Fibroblast of gingiva (primary cell): ENCODE data around the gene ERCC6.

ENCODE experiments used
- DNase-seq: peaks from one replicate; pipeline ENCODE4 v3.0.0-alpha.2; 2011; ENCODE audit warnings: low read depth

ERCC6 gene

DNA sequence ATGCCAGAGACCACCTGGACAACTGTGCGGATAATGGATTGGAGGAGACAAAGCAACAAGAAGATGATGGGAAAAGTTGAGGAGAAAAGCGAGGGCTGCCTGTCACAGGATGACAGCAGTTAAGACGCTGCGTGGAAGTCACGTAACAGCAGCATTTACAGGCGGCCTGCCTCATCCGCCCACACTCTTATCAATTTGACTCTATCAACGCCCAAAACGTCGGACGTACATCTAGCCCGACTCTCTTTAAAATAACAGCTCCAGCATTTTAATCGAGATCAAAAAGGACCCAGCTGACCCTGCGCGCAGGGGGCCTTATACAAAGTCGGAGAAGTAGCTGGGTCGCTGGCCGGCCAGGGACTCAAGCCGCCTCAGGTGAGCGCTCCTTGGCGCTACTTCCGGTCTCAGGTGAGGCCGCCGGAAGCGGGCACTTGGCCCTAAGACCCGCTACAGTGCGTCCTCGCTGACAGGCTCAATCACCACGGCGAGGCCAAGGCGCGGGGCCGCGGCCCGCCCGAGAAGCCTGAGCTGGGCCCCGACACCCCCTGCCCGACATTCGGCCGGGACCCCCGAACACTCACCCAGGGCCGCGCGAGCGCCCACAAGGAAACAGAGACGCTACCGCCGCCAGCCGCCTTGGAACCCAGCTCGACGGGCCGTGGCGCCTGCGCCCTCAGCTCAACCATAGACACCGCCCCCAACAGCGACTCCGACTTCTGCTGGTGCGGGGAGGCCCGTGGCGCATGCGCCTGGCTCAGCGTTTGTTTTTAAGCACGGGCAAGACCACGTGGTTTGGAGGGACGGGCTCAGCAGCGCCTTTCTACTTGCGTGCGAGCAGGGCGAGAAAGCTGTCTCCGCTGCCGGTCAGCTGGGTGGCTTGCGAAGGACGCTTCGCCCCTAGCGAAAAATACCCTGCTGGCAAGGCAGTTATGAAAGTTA, at the start of gene ERCC6:
TSS of gene ERCC6 (minus strand) at position 741 of the 939 bp plus-strand sequence.
- peak; percentile 98 for DNase-seq

DNA sequence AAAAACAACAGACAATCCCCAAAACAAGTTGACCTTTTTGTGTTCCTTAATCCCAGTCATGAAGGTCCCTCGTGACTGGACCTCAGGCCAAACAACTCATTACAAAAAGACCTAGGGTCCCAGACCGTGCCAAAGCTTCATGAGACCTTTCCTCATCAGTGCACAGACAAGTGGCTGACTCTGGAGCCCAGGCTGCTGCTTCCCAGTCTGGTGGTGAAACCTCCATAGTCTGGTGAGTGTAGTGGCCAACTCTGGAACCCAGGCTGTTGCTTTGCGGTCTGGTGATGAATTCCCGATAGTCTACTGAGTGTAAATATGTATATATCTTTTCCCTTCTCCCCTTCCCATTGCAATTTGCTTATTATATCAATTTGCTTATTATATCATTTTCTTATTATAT, 49.1 kb upstream of the ERCC6 start:
- DNase-seq: no peak

DNA sequence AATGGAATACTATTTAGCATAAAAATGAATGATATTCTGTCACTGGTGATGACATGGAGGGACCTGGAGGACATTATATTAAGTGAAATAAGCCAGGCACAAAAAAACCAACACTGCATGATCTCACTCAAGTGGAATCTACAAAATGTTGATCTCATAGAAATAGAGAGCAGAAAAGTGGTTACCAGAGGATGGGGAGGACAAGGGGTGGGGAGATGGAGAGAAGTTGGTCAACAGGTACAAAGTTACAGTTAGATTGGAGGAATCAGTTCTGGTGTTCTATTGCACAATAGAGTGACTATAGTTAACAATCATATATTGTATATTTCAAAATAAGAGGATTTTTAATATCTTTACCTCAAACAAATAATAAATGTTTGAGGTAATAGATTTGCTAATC, 46.5 kb upstream of the ERCC6 start:
- DNase-seq: no peak

DNA sequence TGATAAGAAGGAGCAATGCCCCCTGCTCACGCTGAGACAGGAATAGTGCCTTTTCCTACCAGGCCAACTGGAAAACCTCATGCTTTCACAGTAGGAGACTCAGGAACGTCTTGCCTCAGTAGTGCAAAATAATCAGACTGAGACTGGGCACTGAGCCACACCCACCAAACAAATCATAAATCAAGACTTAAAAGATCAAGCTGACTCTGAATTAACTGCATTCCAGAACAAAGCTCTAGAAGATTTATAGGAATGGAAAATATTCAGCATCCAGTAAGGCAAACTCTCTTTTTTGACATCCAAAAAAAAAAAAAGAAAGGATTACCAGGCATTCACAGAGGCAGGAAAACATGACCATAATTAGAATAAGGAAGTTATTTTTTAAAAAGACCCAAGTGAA, 40.7 kb upstream of the ERCC6 start:
- no peak for DNase-seq

DNA sequence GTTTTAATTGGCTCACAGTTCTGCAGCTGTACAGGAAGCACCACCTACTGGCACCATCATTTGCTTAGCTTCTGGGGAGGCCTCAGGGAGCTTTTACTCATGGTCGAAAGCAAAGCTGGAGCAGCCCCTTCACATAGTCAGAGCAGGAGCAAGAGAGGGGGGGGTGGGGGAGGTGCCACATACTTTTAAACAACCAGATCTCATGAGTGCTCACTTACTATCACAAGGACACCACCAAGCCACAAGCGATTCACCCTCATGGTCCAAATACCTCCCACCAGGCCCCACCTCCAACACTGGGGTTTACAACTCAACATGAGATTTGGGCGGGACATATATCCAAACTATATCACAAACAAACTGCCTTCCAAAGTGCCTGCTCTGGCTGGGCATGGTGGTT, 39.5 kb upstream of the ERCC6 start:
- DNase-seq: no peak

DNA sequence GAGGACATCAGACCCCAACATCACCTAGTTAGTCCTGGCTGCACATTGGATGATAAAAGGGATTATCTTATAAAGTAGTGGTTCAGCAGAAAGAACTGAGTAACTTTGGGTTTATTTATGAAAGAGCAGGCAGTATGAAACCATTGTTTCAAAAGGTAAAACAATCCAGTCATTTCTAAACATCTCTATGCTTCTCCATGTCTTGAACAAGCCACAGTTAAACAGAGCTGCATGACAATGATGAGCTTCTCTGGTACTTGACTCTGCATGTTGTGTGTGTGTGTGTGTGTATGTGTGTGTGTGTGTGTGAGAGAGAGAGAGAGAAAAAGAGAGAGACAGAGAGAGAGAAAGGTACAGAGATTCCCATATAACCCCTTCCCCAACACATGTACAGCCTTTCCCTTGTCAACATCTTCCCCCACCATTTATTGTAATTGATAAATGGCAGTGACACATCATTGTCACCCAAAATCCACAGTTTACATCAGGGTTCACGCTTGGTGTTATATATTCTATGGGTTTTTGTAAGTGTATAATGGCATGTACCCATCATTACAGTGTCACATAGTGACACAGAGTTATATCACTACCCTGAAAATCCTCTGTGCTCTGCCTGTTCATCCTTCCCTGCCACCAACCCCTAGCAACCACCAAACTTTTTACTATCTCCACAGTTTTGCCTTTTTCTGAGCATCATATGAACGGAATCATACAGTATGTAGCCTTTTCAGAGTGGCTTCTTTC, 38.4 kb upstream of the ERCC6 start:
- DNase-seq: no peak

DNA sequence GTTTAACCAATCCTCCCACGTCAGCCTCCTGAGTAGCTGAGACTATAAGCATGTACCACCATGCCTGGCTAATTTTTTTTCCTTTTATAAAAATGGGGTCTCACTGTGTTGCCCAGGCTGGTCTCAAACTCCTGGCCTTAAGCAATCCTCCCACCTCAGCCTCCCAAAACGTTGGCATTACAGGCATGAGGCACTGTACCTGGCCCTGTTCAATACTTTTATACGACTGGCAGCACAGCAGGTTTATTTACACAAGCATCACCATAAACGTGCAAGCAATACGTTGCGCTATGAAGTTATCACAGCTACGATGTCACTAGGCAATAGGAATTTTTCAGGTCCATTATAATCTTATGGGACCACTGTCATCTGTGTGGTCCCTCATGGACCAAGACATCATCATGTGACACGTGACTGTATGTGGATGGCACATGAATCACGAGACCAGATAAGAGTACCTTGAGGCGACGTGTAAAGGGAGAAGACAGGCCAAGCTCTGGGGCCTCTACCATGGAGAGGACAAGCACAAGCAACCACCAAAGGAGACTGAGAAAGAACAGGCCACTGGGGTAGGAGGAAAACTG, 36.7 kb upstream of the ERCC6 start:
- no peak for DNase-seq

DNA sequence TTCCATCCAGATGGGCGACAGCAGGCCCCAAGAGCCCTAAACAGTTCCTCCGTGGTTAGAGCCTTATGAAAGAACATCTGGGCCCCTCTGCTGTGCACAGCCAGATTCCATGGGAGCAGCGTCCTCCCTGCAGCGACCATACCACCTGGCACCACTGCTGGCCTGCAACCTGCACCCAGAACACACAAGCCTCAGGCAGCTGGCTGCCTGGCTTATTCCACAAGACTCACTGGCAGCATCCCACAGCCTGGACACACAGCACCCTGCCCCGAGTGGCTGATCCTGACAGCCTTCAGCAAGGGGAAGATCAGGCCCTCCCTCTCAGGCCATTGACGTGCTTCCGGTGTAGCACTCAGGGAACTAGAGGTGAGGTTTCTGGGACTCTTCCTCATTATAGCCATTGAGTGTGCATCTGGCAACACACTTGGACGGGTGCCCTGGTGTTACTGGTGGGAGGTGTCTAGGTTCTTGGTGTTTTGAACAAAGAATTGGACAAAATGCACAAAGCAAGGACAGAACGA, 33.7 kb upstream of the ERCC6 start:
- DNase-seq: no peak

DNA sequence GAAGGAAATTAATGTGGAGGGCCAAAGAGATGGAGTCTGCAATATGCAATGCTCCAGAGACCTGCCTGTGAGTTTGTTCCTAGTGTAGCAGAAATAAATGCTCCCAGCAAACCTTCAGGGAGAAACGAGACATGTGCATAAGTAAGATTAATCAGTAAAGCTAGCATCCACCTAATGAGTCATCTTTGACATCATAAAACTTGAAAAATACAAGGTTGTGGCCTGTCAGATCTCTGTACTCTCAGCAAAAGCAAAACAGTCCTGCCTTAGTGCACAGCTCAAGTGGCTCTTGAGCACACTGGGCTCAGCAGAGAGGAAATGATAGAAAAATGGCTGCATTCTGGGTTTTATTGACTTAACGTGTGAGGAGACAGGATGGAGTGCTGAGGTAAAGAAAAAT, 32.5 kb upstream of the ERCC6 start:
- DNase-seq: no peak

DNA sequence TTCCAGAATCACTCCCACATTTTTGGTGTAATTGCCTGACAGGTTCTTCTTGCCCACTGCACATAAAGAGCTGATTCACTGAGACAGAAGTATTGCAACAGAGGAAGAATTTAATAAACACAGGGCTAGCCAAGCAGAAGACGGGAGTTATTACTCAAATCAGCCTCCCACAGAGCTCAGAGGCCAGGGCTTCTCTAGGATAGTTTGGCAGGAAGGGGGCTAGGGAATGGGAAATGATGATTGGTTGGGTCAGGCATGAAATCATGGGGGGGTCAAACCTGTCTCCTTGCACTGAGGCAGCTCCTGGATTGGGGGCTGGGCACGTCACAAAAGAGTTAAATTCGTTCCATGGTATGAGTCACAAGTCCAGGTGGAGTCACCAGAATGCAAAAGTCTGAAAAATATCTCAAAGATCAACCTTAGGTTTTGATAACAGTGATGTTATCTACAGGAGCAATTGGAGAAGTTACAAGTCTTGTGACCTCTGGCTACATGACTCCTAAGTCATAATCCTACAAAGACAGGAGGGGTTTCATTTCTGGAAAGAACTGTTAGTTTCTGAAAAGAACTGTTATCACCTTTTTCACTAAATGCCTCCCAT, 30.2 kb upstream of the ERCC6 start:
- DNase-seq: peak; percentile 73

DNA sequence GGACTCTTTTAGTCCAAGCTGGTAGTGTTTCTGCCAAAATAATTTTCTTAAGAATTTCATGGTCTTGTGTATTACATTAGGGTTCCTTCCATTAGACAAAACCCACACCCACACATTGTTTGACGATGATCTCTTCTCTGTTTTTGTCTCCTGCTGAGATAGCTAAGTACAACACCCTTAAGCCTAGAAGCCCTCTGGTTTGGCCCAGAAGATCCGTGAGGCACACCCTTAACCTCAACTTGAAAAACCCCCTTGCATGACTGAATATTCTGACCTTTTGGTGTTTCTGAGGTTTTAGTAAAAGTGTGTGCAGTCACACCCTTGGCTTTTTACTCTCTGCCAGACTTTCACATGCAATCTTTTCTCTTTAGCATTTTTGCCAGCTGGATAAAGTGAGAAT, 29.3 kb upstream of the ERCC6 start:
- DNase-seq: peak; percentile 68

DNA sequence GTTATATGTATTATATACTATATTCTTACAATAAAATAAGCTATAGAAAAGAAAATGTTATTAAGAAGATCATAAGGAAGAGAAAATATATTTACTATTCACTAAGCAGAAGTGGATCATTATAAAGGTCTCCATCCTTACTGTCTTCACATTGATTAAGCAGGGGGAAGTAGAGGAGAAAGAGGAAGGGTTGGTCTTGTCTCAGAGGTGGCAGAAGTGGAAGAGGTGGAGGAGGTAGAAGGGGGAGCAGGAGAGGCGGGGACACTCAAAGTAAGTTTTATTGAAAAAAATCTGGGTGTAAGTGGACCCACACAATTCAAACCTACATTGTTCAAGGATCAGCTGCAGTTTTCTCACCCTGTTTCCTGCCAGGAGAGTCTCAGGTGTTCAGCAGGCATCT, 28.9 kb upstream of the ERCC6 start:
- DNase-seq: no peak

DNA sequence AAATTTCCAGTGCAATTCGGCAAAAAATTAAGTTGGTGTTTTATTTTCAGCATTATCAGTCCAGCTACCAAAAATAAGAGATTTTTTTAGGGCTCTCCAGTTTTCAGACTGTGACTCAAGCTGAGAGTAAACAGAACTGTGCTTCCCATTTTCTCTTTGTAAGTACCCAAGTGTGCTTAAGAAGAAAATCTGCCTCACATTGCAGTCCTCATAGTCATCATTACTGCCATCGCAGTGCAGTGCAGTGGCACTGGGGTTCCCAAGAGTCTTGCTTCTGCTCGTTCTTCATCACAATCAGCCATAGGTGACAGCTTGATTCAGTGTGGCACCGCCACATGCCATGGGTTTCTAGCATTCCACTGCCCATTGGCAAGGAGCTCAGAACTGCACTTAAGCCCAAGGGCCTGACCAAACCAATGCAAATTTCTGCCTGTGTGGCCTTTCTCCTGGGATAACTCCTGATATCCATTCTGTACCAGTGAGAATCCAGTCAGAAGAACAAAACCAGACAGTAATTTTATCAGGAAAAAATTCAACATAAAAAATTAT, 25.6 kb upstream of the ERCC6 start:
- no peak for DNase-seq

DNA sequence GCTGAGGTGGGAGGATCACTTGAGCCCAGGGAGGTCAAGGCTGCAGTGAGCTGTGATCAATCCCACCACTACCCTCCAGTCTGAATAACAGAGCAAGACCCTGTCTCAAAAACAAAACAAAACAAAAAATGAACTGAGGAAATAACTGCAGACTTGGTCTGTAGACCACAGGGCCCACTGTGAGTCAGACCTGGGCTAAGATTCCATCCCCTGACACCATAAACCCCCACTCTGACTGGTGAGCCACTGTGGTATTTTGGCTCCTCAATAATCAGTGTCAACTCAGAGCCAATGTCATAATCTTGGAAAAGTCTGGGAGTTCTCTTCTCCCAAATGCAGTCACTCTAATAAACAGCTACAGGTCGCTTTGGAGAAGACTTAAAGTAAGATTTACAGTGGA, 24.0 kb upstream of the ERCC6 start:
- no peak for DNase-seq

DNA sequence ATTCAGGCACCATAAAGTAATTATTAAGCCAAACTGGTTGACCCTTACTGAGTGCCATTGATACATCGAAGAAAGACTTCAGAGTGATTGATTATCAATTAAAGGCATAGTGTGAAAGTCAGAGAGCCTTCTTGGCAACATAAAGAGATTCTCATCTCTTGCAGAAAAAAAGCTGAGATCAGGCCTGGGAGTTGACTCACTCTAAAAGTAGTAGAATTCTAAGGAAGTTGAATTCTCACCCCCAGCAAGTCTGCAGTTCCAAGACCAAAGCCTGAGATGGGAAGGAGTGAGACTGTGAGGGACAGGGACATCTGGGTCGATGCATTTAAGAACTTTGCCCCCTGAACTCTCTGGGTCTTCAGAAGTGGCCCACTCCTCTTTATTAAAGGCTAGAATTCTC, 21.6 kb upstream of the ERCC6 start:
- DNase-seq: no peak

DNA sequence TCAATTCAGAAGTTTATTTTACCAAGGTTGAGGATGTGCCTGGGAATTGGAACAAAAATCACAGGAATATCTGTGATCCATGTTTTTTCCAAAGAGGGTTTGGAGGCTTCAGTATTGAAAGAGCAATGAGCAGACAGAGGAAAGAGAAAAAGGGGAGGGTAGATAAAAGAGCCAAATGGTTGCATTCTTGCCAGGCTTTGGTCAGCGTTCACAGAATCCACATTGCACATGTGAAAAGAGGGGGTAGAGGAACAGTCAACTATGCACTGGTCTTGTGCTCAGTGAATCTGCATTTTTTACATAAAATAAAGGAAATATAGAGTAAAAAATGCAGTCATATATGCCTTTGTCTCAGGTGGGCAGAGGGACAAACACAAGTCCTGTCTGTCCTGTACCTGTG, 20.6 kb upstream of the ERCC6 start:
- DNase-seq: no peak

DNA sequence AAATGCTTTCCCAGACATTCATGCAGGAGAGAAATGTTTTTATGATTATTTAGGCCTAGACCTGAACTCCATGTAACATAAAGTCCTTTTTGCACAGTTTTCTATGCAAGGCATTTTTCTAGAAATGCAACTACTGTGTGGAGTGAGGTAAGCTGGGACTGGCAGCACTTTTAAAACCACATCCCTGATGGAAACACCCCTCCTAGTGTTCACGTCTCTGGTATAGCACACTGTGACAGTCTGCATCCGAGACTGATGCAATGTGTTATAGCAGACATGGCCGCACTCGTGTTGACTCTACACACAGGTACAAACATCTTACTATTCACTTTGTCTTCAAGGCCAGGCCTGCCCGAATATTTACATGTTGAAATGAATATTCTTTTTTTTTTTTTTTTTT, 19.3 kb upstream of the ERCC6 start:
- no peak for DNase-seq

DNA sequence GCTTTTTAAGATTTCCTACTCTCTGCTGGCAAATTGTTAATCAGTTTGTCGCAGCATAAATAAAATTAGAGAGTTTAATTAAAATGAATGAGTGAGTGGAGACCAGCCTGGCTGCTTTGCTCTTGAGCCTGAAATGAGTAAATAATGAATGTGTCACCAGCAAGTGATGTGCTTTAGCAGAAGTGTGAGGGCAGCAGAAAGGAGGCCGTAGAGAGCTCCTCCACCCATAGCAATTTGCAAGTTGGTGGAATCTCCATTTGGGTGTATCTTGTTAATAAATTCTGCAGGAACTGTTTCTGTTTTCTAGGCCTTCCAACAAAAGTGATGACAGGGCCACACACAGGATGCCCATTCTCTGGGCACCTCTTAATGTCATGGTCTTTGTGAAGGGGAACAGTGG, 18.8 kb upstream of the ERCC6 start:
- no peak for DNase-seq

DNA sequence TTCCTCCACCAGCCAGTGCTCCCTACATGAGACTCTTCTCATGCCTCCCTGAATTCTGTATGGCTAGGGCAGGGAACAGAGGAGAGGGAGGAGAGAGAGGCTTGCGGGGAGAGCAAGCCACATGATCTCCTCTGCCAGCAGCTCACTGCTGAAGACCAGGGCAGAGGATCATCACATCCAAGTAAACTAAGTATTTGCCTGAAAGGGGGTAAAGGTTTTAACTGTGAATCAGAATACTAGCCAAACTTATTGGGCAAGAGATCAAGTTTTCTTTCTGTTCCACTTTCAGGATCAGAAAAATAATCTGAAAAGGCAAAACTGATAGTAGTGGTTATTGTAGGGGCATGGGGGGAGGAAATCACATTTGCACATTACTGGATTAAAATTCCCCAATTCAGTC, 17.8 kb upstream of the ERCC6 start:
- peak; percentile 19 for DNase-seq

DNA sequence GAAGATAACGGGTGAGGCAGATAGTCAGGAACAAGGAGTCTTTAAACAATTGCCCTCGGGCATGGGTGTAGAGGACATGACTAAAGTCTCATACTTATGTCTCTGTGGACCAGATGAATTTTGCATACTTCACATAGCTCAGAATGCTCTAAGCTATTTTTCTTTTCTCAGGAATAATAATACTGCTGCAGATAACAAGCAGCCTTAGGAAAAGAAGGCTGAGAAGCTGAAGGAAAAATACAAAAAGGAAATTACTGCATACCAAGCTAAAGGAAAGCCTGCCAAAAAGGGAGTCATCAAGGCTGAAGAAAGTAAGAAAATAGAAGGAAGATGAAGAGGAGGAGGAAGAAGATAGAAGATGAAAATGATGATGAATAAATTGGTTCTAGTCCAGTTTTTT, 13.4 kb upstream of the ERCC6 start:
- DNase-seq: peak; percentile 62

DNA sequence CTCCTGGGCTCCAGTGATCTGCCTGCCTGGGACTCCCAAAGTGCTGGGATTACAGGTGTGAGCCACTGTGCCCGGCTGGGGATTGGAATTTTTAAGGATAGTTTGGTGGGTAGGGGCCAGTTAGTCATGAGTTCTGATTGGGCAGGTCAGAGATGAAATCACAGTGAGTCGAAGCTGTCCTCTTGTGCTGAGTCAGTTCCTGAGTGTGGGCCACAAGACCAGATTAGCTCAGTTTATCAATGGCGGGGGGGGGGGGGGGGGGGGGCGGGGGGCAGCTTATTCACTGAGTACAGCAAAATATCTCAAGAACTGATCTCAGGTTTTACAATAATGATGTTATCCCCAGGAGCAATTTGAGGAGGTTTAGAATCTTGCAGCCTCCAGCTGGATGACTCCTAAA, 11.6 kb upstream of the ERCC6 start:
- DNase-seq: no peak
